ENCODE results near the gene WDR45.
A peak's percentile ranks its signal among the peaks of the same experiment; 100 is the strongest.

The WDR45 gene

GRCh38 chrX:49073601-49074575, 5.8 kb downstream of the WDR45 start, which contains the start of gene PRAF2 (continued):
- TF ChIP-seq EGR2 (tag by site-specific recombination; IDR thresholded peaks at IDR 0.05; ENCODE audit: low read depth) (peak; percentile 28; the same call in 1 of the 2 replicates), BCL11B (tag by site-specific recombination; IDR thresholded peaks at IDR 0.05; ENCODE audit: low read depth) (no peak), TSHZ1 (tag by site-specific recombination; IDR thresholded peaks at IDR 0.05; ENCODE audit: borderline replicate concordance) (no peak), ZIC2 (tag by site-specific recombination; IDR thresholded peaks at IDR 0.05) (peak; percentile 35), ZSCAN30 (tag by site-specific recombination; IDR thresholded peaks at IDR 0.05) (0 out of 2 replicates have a peak, but pooled peaks have one; percentile 48), ZNF544 (tag by site-specific recombination; IDR thresholded peaks at IDR 0.05) (no peak), ZNF830 (tag by site-specific recombination; IDR thresholded peaks at IDR 0.05; ENCODE audit: low read depth) (no peak), ZNF48 (tag by site-specific recombination; IDR thresholded peaks at IDR 0.05) (no peak), ZNF501 (tag by site-specific recombination; IDR thresholded peaks at IDR 0.05) (peak; percentile 72), ZNF211 (tag by site-specific recombination; IDR thresholded peaks at IDR 0.05; ENCODE audit: low read depth) (no peak), ZNF776 (tag by site-specific recombination; IDR thresholded peaks at IDR 0.05; ENCODE audit: borderline replicate concordance) (no peak), WT1 (tag by site-specific recombination; IDR thresholded peaks at IDR 0.05) (0 out of 2 replicates have a peak, but pooled peaks have one; percentile 40), ZNF366 (tag by site-specific recombination; conservative IDR thresholded peaks at IDR 0.05) (0 out of 2 replicates have a peak, but pooled peaks have one; percentile 9), GLIS2 (tag by site-specific recombination; IDR thresholded peaks at IDR 0.05) (peak; percentile 80), ZNF639 (tag by site-specific recombination; IDR thresholded peaks at IDR 0.05) (0 out of 2 replicates have a peak, but pooled peaks have one; percentile 15), ZBTB17 (tag by site-specific recombination; IDR thresholded peaks at IDR 0.05) (peak; percentile 78), KLF16 (tag by site-specific recombination; IDR thresholded peaks at IDR 0.05) (0 out of 2 replicates have a peak, but pooled peaks have one; percentile 48), ZNF341 (tag by site-specific recombination; IDR thresholded peaks at IDR 0.05; ENCODE audit: low read depth) (peak; percentile 90), ZNF175 (tag by site-specific recombination; IDR thresholded peaks at IDR 0.05) (no peak), ZNF10 (tag by site-specific recombination; IDR thresholded peaks at IDR 0.05) (no peak), ZNF76 (tag by site-specific recombination; IDR thresholded peaks at IDR 0.05; ENCODE audit: borderline replicate concordance, low read depth) (peak; percentile 98), ZNF768 (tag by site-specific recombination; IDR thresholded peaks at IDR 0.05) (no peak)
- TF ChIP-seq, protein P1, sequence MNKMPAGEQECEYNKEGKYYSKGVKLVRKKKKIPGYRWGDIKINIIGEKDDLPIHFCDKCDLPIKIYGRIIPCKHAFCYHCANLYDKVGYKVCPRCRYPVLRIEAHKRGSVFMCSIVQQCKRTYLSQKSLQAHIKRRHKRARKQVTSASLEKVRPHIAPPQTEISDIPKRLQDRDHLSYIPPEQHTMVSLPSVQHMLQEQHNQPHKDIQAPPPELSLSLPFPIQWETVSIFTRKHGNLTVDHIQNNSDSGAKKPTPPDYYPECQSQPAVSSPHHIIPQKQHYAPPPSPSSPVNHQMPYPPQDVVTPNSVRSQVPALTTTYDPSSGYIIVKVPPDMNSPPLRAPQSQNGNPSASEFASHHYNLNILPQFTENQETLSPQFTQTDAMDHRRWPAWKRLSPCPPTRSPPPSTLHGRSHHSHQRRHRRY (tag by site-specific recombination; IDR thresholded peaks at IDR 0.05): no peak
- TF ChIP-seq, protein P2, sequence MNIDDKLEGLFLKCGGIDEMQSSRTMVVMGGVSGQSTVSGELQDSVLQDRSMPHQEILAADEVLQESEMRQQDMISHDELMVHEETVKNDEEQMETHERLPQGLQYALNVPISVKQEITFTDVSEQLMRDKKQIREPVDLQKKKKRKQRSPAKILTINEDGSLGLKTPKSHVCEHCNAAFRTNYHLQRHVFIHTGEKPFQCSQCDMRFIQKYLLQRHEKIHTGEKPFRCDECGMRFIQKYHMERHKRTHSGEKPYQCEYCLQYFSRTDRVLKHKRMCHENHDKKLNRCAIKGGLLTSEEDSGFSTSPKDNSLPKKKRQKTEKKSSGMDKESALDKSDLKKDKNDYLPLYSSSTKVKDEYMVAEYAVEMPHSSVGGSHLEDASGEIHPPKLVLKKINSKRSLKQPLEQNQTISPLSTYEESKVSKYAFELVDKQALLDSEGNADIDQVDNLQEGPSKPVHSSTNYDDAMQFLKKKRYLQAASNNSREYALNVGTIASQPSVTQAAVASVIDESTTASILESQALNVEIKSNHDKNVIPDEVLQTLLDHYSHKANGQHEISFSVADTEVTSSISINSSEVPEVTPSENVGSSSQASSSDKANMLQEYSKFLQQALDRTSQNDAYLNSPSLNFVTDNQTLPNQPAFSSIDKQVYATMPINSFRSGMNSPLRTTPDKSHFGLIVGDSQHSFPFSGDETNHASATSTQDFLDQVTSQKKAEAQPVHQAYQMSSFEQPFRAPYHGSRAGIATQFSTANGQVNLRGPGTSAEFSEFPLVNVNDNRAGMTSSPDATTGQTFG (tag by site-specific recombination; IDR thresholded peaks at IDR 0.05; ENCODE audit: borderline replicate concordance): no peak
- TF ChIP-seq, protein P3, sequence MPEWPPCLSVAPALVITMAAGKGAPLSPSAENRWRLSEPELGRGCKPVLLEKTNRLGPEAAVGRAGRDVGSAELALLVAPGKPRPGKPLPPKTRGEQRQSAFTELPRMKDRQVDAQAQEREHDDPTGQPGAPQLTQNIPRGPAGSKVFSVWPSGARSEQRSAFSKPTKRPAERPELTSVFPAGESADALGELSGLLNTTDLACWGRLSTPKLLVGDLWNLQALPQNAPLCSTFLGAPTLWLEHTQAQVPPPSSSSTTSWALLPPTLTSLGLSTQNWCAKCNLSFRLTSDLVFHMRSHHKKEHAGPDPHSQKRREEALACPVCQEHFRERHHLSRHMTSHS (tag by site-specific recombination; IDR thresholded peaks at IDR 0.05): no peak
- TF ChIP-seq, protein P4, sequence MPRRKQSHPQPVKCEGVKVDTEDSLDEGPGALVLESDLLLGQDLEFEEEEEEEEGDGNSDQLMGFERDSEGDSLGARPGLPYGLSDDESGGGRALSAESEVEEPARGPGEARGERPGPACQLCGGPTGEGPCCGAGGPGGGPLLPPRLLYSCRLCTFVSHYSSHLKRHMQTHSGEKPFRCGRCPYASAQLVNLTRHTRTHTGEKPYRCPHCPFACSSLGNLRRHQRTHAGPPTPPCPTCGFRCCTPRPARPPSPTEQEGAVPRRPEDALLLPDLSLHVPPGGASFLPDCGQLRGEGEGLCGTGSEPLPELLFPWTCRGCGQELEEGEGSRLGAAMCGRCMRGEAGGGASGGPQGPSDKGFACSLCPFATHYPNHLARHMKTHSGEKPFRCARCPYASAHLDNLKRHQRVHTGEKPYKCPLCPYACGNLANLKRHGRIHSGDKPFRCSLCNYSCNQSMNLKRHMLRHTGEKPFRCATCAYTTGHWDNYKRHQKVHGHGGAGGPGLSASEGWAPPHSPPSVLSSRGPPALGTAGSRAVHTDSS (tag by site-specific recombination; IDR thresholded peaks at IDR 0.05): no peak

Measured in HEK293 (cell line).